Thoracic aorta (tissue), 2 donors: Measurements from ENCODE around the gene ID2. TPM values are rescaled to one million over a fixed set of nuclear protein-coding genes. Genes with fewer than 3 reads are reported as not detected.

Experiments used
- ATAC-seq: fragments of 150-250 bp; one replicate; pipeline ENCODE4 v1.8.0; 2017; ENCODE audit warnings: low read depth; ENCODE audit not compliant: insufficient number of reproducible peaks, low FRiP score
- DNase-seq: peaks from one replicate; pipeline ENCODE4 v3.0.0-alpha.2; 2020; ENCODE audit warnings: low spot score
- H3K27ac ChIP-seq, 2 donors: fragments of 200-600 bp; sonication (generic); 1 replicate in 1 of 2; 2 replicates in 1 of 2; pipeline ENCODE4 v1.5.1; 2016; ENCODE audit warnings: mild to moderate bottlenecking in 2 of 2, moderate library complexity in 2 of 2
- H3K27me3 ChIP-seq: fragments of 200-600 bp; sonication (generic); replicated peaks from 2 replicates; pipeline ENCODE4 v1.6.0; 2016; ENCODE audit warnings: mild to moderate bottlenecking; ENCODE audit not compliant: insufficient read depth
- H3K36me3 ChIP-seq: fragments of 200-600 bp; sonication (generic); one replicate; pipeline ENCODE4 v1.5.1; 2016
- H3K4me1 ChIP-seq, 2 donors: fragments of 200-600 bp; sonication (generic); 1 replicate in 1 of 2; 2 replicates in 1 of 2; pipeline versions ENCODE4 v1.5.1 to v1.6.0; 2016; ENCODE audit warnings: low read depth in 2 of 2, mild to moderate bottlenecking in 1 of 2; ENCODE audit not compliant: control insufficient read depth in 1 of 2
- H3K4me3 ChIP-seq: fragments of 200-600 bp; sonication (generic); 2 replicates; pipeline ENCODE4 v1.5.1; 2016; ENCODE audit warnings: mild to moderate bottlenecking
- H3K9me3 ChIP-seq: fragments of 200-600 bp; sonication (generic); 2 replicates; pipeline ENCODE4 v1.5.1; 2016
- CTCF ChIP-seq: fragments of 200-600 bp; sonication (generic); IDR thresholded peaks from one replicate; pipeline ENCODE4 v1.5.1; 2019; ENCODE audit warnings: antibody characterized with exemption
- total RNA-seq, 2 donors: library from RNA; depleted of rRNA; stranded (reverse); fragments of >200 nt; gene quantifications; one replicate each; pipeline versions ENCODE4 v1.1.0 to v1.2.3, GENCODE V29; 2016

Gene ID2
- total RNA-seq, 2 donors from 2014 or later, result 198 to 486 TPM

GRCh38 chr2:8645176-8645831 is 36.6 kb upstream of the ID2 start:
- Histone ChIP-seq H3K27me3 (no peaks in the 10 kb centered on the region), H3K4me1 (no peaks in the 10 kb centered on the region), H3K4me3 (no peak overlapping the region), H3K27ac (no peak overlapping the region), H3K36me3 (no peaks in the 10 kb centered on the region), H3K9me3 (no peaks in the 10 kb centered on the region)
- TF ChIP-seq CTCF, result no peak
- no peak for DNase-seq
- ATAC-seq, result no peak

GRCh38 chr2:8646731-8647461 is 35.0 kb upstream of the ID2 start:
- Histone ChIP-seq H3K36me3 (no peaks in the 10 kb centered on the region), H3K4me1 (no peaks in the 10 kb centered on the region), H3K9me3 (no peaks in the 10 kb centered on the region), H3K27ac (no peak overlapping the region), H3K27me3 (no peaks in the 10 kb centered on the region), H3K4me3 (no peak overlapping the region)
- no peak for TF ChIP-seq CTCF
- ATAC-seq (no peak), DNase-seq (no peak)

- no peaks in the 10 kb centered on the region for H3K4me1 ChIP-seq
- DNase-seq (no peak), ATAC-seq (no peak)
- no peaks in the 10 kb centered on the region for H3K9me3 ChIP-seq
- H3K27me3 ChIP-seq, result no peaks in the 10 kb centered on the region
- no peak overlapping the region for H3K27ac ChIP-seq
- no peak overlapping the region for H3K4me3 ChIP-seq
- no peak for TF ChIP-seq CTCF
- H3K36me3 ChIP-seq, result no peaks in the 10 kb centered on the region
These were observed 34.4 kb upstream of the ID2 start for GRCh38 chr2:8647462-8647857.

- no peak for ATAC-seq
- Histone ChIP-seq H3K9me3 (no peaks in the 10 kb centered on the region), H3K4me1 (no peaks in the 10 kb centered on the region), H3K27me3 (no peaks in the 10 kb centered on the region), H3K4me3 (no peak overlapping the region), H3K36me3 (no peaks in the 10 kb centered on the region), H3K27ac (no peak overlapping the region)
- TF ChIP-seq CTCF, result no peak
- no peak for DNase-seq
These were observed 33.2 kb upstream of the ID2 start for GRCh38 chr2:8648441-8649213.

- H3K27ac ChIP-seq, result no peak overlapping the region
- TF ChIP-seq CTCF, result no peak
- no peaks in the 10 kb centered on the region for H3K9me3 ChIP-seq
- no peak overlapping the region for H3K4me3 ChIP-seq
- H3K4me1 ChIP-seq, result no peaks in the 10 kb centered on the region
- H3K27me3 ChIP-seq, result no peaks in the 10 kb centered on the region
- ATAC-seq (no peak), DNase-seq (no peak)
- no peaks in the 10 kb centered on the region for H3K36me3 ChIP-seq
These were observed 32.1 kb upstream of the ID2 start for GRCh38 chr2:8649718-8650117.
